Lung (tissue), 12 donors: ENCODE measurements around the gene SEPTIN8. TPM values are rescaled to one million over a fixed set of nuclear protein-coding genes. Genes with fewer than 3 reads are reported as not detected.

Source experiments
- ATAC-seq: fragments of 200-7000 bp; cut with Tn5 transposase; one replicate; pipeline ENCODE4 v1.9.1; 2020; ENCODE audit warnings: moderate number of reproducible peaks; ENCODE audit not compliant: insufficient read depth, low FRiP score
- DNase-seq, 3 donors: peaks; one replicate each; pipeline ENCODE4 v3.0.0-alpha.2; 2013 to 2017
- H3K27ac ChIP-seq, 2 donors: one replicate each; pipeline ENCODE4 v1.5.1; 2013; ENCODE audit warnings: mild to moderate bottlenecking in 2 of 2, moderate library complexity in 2 of 2, control low read depth in 1 of 2, inconsistent platforms in 1 of 2, low read depth in 1 of 2, low read length in 1 of 2
- H3K27me3 ChIP-seq, 3 donors: one replicate each; pipeline ENCODE4 v1.5.1; 2013; ENCODE audit warnings: low read length in 2 of 3; ENCODE audit not compliant: control insufficient read depth in 3 of 3, insufficient read depth in 3 of 3
- H3K36me3 ChIP-seq, 4 donors: one replicate each; pipeline ENCODE4 v1.5.1; 2013; ENCODE audit warnings: low read length in 4 of 4, mild to moderate bottlenecking in 1 of 4, moderate library complexity in 1 of 4; ENCODE audit not compliant: control insufficient read depth in 4 of 4, insufficient read depth in 4 of 4
- H3K4me1 ChIP-seq, 5 donors: one replicate each; pipeline ENCODE4 v1.5.1; 2013; ENCODE audit warnings: low read length in 5 of 5, mild to moderate bottlenecking in 2 of 5, moderate library complexity in 1 of 5; ENCODE audit not compliant: control insufficient read depth in 5 of 5, insufficient read depth in 5 of 5
- H3K4me3 ChIP-seq: one replicate; pipeline ENCODE4 v1.5.1; 2013; ENCODE audit warnings: mild to moderate bottlenecking, control low read depth, moderate library complexity
- H3K9ac ChIP-seq, 2 donors: one replicate each; pipeline ENCODE4 v1.5.1; 2013; ENCODE audit warnings: low read length in 2 of 2, control low read depth in 1 of 2; ENCODE audit not compliant: insufficient read depth in 1 of 2
- H3K9me3 ChIP-seq, 4 donors: one replicate each; pipeline ENCODE4 v1.5.1; 2013; ENCODE audit warnings: low read length in 3 of 4, mild to moderate bottlenecking in 1 of 4, moderate library complexity in 1 of 4; ENCODE audit not compliant: control insufficient read depth in 4 of 4, insufficient read depth in 3 of 4
- CTCF ChIP-seq: IDR thresholded peaks from 2 replicates; pipeline ENCODE4 v1.5.1; 2012; ENCODE audit warnings: mild to moderate bottlenecking; ENCODE audit errors: control extremely low read depth, extremely low read depth
- WGBS, 2 donors: extraction: QIAGEN DNeasy Blood & Tissue Kit; methylation state at CpG; one replicate each; pipeline ENCODE4 v1.1.7; 2013; 5-methylcytosine and 5-hydroxymethylcytosine counted together
- polyA plus RNA-seq, 2 donors: library from polyadenylated mRNA; stranded (reverse); fragments of 200-250 nt; gene quantifications; one replicate each; pipeline ENCODE4 v1.2.1, GENCODE V29; 2013
- total RNA-seq, 2 donors: library from RNA; depleted of rRNA in 1 of 2; stranded (reverse); fragments of >200 nt in 1 of 2; gene quantifications; one replicate each; pipeline ENCODE4 v1.2.1, GENCODE V29; 2014 to 2021
- donor health status: control.
- donor health status: control.
- donor health status: Bipolar disorder and iron deficiency.
- donor health status: healthy.
- donor health status: DM: yes; HTN: yes; CAD: no.

Gene SEPTIN8
- total and polyA plus RNA-seq, 4 donors, result 12.4 to 37.8 (median 22.0) TPM

- Histone ChIP-seq H3K9me3 (no peaks in the 10 kb centered on the region), H3K36me3 (peaks cover 2 to 15% (median 7%) of the 10 kb centered on the region in 4 donors), H3K27ac (no peak overlapping the region), H3K27me3 (no peaks in the 10 kb centered on the region), H3K9ac (no peak overlapping the region), H3K4me1 (no peaks in the 10 kb centered on the region), H3K4me3 (no peak overlapping the region)
- no peak for DNase-seq
- TF ChIP-seq CTCF, result no peak
- ATAC-seq, result no peak
- WGBS, 2 donors, result 92 to 100% methylated on average over 1 of the region's 1 CpG
Measured at GRCh38 chr5:132704875-132705274, 72.2 kb downstream of the SEPTIN8 start.

Other genes starting within 250 kb of the SEPTIN8 start
- gene IL5, start 233.7 kb downstream of the SEPTIN8 start, total RNA-seq, result not detected
- not detected for gene IL5, start 233.7 kb downstream of the SEPTIN8 start, polyA plus RNA-seq
- 10 to 100 TPM; 28.4 to 46.7 TPM for gene RAD50, start 220.3 kb downstream of the SEPTIN8 start, total RNA-seq
- 1 to 10 TPM; 8.2 to 9.3 TPM for gene RAD50, start 220.3 kb downstream of the SEPTIN8 start, polyA plus RNA-seq
- not detected for gene IL13, start 119.1 kb downstream of the SEPTIN8 start, total RNA-seq
- under 1 TPM in 1 of 2 donors, not detected in 1; 0.14 TPM for gene IL13, start 119.1 kb downstream of the SEPTIN8 start, polyA plus RNA-seq
- gene IL4, start 103.2 kb downstream of the SEPTIN8 start, total RNA-seq, result not detected
- not detected for gene IL4, start 103.2 kb downstream of the SEPTIN8 start, polyA plus RNA-seq
- 10 to 100 TPM; 13.1 to 16.5 TPM for gene KIF3A, start 39.7 kb downstream of the SEPTIN8 start, total RNA-seq
- gene KIF3A, start 39.7 kb downstream of the SEPTIN8 start, polyA plus RNA-seq, result 1 to 10 TPM; 3.1 to 5.2 TPM
- gene CCNI2, start 29.8 kb downstream of the SEPTIN8 start, total RNA-seq, result under 1 TPM; 0.74 to 0.88 TPM
- under 1 TPM; 0.55 to 0.61 TPM for gene CCNI2, start 29.8 kb downstream of the SEPTIN8 start, polyA plus RNA-seq
- gene SOWAHA, start 36.1 kb upstream of the SEPTIN8 start, total RNA-seq, result under 1 TPM; 0.14 to 0.98 TPM
- under 1 TPM; 0.06 to 0.10 TPM for gene SOWAHA, start 36.1 kb upstream of the SEPTIN8 start, polyA plus RNA-seq
- 10 to 100 TPM in 1 of 2 donors, 1 to 10 TPM in 1; 7.0 to 21.9 TPM for gene SHROOM1, start 53.4 kb upstream of the SEPTIN8 start, total RNA-seq
- gene SHROOM1, start 53.4 kb upstream of the SEPTIN8 start, polyA plus RNA-seq, result 10 to 100 TPM in 1 of 2 donors, 1 to 10 TPM in 1; 7.9 to 15.0 TPM
- gene GDF9, start 89.2 kb upstream of the SEPTIN8 start, total RNA-seq, result under 1 TPM; 0.25 to 0.37 TPM
- gene GDF9, start 89.2 kb upstream of the SEPTIN8 start, polyA plus RNA-seq, result under 1 TPM; 0.14 to 0.28 TPM
- 100 to 1,000 TPM in 1 of 2 donors, 10 to 100 TPM in 1; 99.0 to 359 TPM for gene UQCRQ, start 89.4 kb upstream of the SEPTIN8 start, total RNA-seq
- gene UQCRQ, start 89.4 kb upstream of the SEPTIN8 start, polyA plus RNA-seq, result 100 to 1,000 TPM; 232 to 528 TPM
- 1 to 10 TPM in 1 of 2 donors, under 1 TPM in 1; 0.98 to 3.1 TPM for gene LEAP2, start 96.4 kb upstream of the SEPTIN8 start, total RNA-seq
- gene LEAP2, start 96.4 kb upstream of the SEPTIN8 start, polyA plus RNA-seq, result 1 to 10 TPM in 1 of 2 donors, under 1 TPM in 1; 0.50 to 1.6 TPM
- 100 to 1,000 TPM in 1 of 2 donors, 10 to 100 TPM in 1; 66.5 to 103 TPM for gene AFF4, start 186.4 kb upstream of the SEPTIN8 start, total RNA-seq
- 10 to 100 TPM in 1 of 2 donors, 1 to 10 TPM in 1; 8.9 to 17.4 TPM for gene AFF4, start 186.4 kb upstream of the SEPTIN8 start, polyA plus RNA-seq
- 10 to 100 TPM; 15.3 to 23.7 TPM for gene ZCCHC10, start 249.3 kb upstream of the SEPTIN8 start, total RNA-seq
- 10 to 100 TPM; 26.0 to 31.3 TPM for gene ZCCHC10, start 249.3 kb upstream of the SEPTIN8 start, polyA plus RNA-seq